Stimulated activated CD8-positive, alpha-beta memory T cell treated with anti-CD3 and anti-CD28 coated beads, Interleukin-15, amount 100 ng/mL, for 1 hour (primary cell): ENCODE results near the gene ERO1A.

Source experiments
- DNase-seq: peaks from one replicate; pipeline ENCODE4 v3.0.0-alpha.2; 2020; ENCODE audit warnings: low read depth

ERO1A gene

GRCh38 chr14:52602131-52602530 lies 93.2 kb downstream of the ERO1A start:
- DNase-seq = no peak

- DNase-seq = no peak
Observed at GRCh38 chr14:52599974-52600373, 95.4 kb downstream of the ERO1A start.

- DNase-seq = no peak
Observed at GRCh38 chr14:52598568-52598967, 96.8 kb downstream of the ERO1A start.

- DNase-seq = no peak
Observed at GRCh38 chr14:52596861-52597260, 98.5 kb downstream of the ERO1A start.

GRCh38 chr14:52596320-52596719 lies 99.0 kb downstream of the ERO1A start:
- no peak for DNase-seq

- DNase-seq = no peak
Observed at GRCh38 chr14:52590318-52590717, 105.0 kb downstream of the ERO1A start.
